OCI-LY1 (cell line): ENCODE measurements around the gene DLEU7.

Source experiments
- H2AFZ ChIP-seq: fragments of 200-600 bp; sonication (generic), shearing (Covaris generic); 2 replicates; pipeline ENCODE4 v1.6.0; 2014; ENCODE audit warnings: antibody characterized with exemption, mild to moderate bottlenecking, low read length
- H3F3A ChIP-seq: fragments of 200-600 bp; sonication (generic), shearing (Covaris generic); 2 replicates; pipeline ENCODE4 v1.6.0; 2014; ENCODE audit warnings: mild to moderate bottlenecking, antibody characterized with exemption, low read length, moderate library complexity; ENCODE audit not compliant: insufficient read depth
- H3K27ac ChIP-seq: fragments of 200-600 bp; sonication (generic); 2 replicates; pipeline ENCODE4 v1.5.1; 2014; ENCODE audit warnings: low read length, mixed run types, mild to moderate bottlenecking, low read depth; ENCODE audit not compliant: poor library complexity, severe bottlenecking
- H3K27me3 ChIP-seq: fragments of 200-600 bp; sonication (generic); 2 replicates; pipeline ENCODE4 v1.6.0; 2014; ENCODE audit warnings: antibody characterized with exemption, mild to moderate bottlenecking, low read length, moderate library complexity; ENCODE audit not compliant: insufficient read depth
- H3K36me3 ChIP-seq: fragments of 200-600 bp; sonication (generic); 2 replicates; pipeline ENCODE4 v1.6.1; 2014; ENCODE audit warnings: mild to moderate bottlenecking, antibody characterized with exemption, low read length, moderate library complexity, mixed read lengths; ENCODE audit not compliant: insufficient read depth
- H3K4me1 ChIP-seq: fragments of 200-600 bp; sonication (generic); 2 replicates; pipeline ENCODE4 v1.5.1; 2014; ENCODE audit warnings: mild to moderate bottlenecking, low read length, moderate library complexity; ENCODE audit not compliant: insufficient read depth, severe bottlenecking
- H3K4me2 ChIP-seq: fragments of 200-600 bp; sonication (generic), shearing (Covaris generic); 2 replicates; pipeline ENCODE4 v1.6.1; 2014; ENCODE audit warnings: low read length
- H3K4me3 ChIP-seq: fragments of 200-600 bp; sonication (generic); 2 replicates; pipeline ENCODE4 v1.5.1; 2014; ENCODE audit warnings: low read length, low read depth, mild to moderate bottlenecking, mixed read lengths; ENCODE audit not compliant: poor library complexity, severe bottlenecking
- H3K79me2 ChIP-seq: fragments of 200-600 bp; shearing (Covaris generic); 2 replicates; pipeline ENCODE4 v1.6.1; 2016; ENCODE audit warnings: mixed run types, low read length, mixed read lengths; ENCODE audit not compliant: insufficient read depth
- H3K9ac ChIP-seq: fragments of 200-600 bp; sonication (generic), shearing (Covaris generic); 2 replicates; pipeline ENCODE4 v1.6.1; 2014; ENCODE audit warnings: mild to moderate bottlenecking, low read length, mixed read lengths
- H3K9me2 ChIP-seq: fragments of 200-600 bp; sonication (generic), shearing (Covaris generic); 2 replicates; pipeline ENCODE4 v1.6.1; 2014; ENCODE audit warnings: low read depth, mild to moderate bottlenecking, low read length, mixed read lengths
- H3K9me3 ChIP-seq: fragments of 200-600 bp; shearing (Covaris generic); 2 replicates; pipeline ENCODE4 v1.6.1; 2014; ENCODE audit warnings: low read length, mixed read lengths
- H4K20me1 ChIP-seq: fragments of 200-600 bp; sonication (generic), shearing (Covaris generic); 2 replicates; pipeline ENCODE4 v1.6.0; 2016; ENCODE audit warnings: mild to moderate bottlenecking, low read length; ENCODE audit not compliant: insufficient read depth
- CTCF ChIP-seq: fragments of 200-600 bp; sonication (generic), shearing (Covaris generic); IDR thresholded peaks from 2 replicates; pipeline ENCODE4 v1.5.1; 2017; ENCODE audit warnings: mild to moderate bottlenecking, antibody characterized with exemption, low read length, moderate library complexity, mixed read lengths
- EZH2 ChIP-seq: fragments of 200-600 bp; sonication (generic), shearing (Covaris generic); IDR thresholded peaks from 2 replicates; pipeline ENCODE4 v1.8.0; 2017; ENCODE audit warnings: borderline replicate concordance, mixed run types, mild to moderate bottlenecking, antibody characterized with exemption, low read length, moderate library complexity, mixed read lengths

DLEU7 gene

GRCh38 chr13:50845211-50845610 lies 1.7 kb upstream of the DLEU7 start:
- Histone ChIP-seq H3K9me2 (no peaks in the 10 kb centered on the region), H3K4me1 (peaks cover 11% of the 10 kb centered on the region), H3K9ac (no peak overlapping the region), H4K20me1 (no peaks in the 10 kb centered on the region), H3K79me2 (no peaks in the 10 kb centered on the region), H3K36me3 (no peaks in the 10 kb centered on the region), H2AFZ (no peak overlapping the region), H3K4me3 (no peak overlapping the region), H3K27ac (no peak overlapping the region), H3K27me3 (no peaks in the 10 kb centered on the region), H3K9me3 (no peaks in the 10 kb centered on the region), H3K4me2 (no peak overlapping the region), H3F3A (no peaks in the 10 kb centered on the region)
- TF ChIP-seq EZH2: no peak
- TF ChIP-seq CTCF: no peak

DNA sequence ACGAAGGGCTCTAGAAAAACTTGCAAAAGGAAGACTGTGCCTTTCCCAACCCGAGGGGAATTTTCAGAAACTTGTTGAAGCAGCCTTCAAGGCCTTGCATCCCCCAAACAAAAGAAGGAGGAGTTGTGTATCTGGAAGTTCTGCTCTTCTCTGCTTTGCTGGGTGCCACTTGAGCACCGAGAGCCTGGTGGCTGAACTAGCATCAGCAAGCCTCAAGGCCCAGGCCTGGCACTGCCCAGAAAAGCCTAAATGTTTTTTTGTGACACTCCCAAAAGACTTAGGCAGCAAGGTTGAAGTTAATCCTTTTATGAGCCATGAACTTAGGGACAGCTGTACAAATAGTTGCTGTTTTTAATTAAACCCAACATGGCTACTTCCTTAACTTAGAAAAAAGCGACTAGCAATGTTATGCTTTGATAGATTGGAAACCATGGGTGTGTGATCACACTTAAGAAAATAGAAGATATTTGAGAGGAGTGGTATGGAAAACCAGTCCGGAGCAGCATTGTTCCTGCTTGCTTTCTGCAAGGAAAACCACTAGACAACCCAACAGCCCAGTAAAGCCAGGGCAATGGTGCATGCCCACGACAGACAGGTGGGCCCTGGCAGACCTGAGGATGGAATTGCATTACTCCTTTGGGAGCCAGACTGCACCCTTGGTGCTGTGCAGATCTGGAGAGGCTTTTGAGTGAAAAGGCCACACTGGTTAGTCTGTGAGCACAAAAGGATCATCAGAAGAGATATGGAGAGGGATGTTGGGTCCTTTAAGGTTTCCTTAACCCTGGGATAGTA lies 788 bp upstream of the DLEU7 start:
- Histone ChIP-seq H2AFZ (no peak overlapping the region), H3K9ac (no peak overlapping the region), H3K4me1 (peaks cover 11% of the 10 kb centered on the region), H3K9me3 (no peaks in the 10 kb centered on the region), H3K27ac (no peak overlapping the region), H3K79me2 (no peaks in the 10 kb centered on the region), H4K20me1 (no peaks in the 10 kb centered on the region), H3K4me2 (no peak overlapping the region), H3K4me3 (no peak overlapping the region), H3F3A (no peaks in the 10 kb centered on the region), H3K27me3 (no peaks in the 10 kb centered on the region), H3K9me2 (no peaks in the 10 kb centered on the region), H3K36me3 (no peaks in the 10 kb centered on the region)
- TF ChIP-seq CTCF: no peak
- no peak for TF ChIP-seq EZH2

- Histone ChIP-seq H3K4me2 (no peak overlapping the region), H3K79me2 (no peaks in the 10 kb centered on the region), H3K9me3 (no peaks in the 10 kb centered on the region), H2AFZ (no peak overlapping the region), H3K4me3 (no peak overlapping the region), H3K36me3 (no peaks in the 10 kb centered on the region), H3F3A (no peaks in the 10 kb centered on the region), H3K4me1 (peaks cover 11% of the 10 kb centered on the region), H3K9ac (no peak overlapping the region), H3K9me2 (no peaks in the 10 kb centered on the region), H3K27me3 (no peaks in the 10 kb centered on the region), H3K27ac (no peak overlapping the region), H4K20me1 (no peaks in the 10 kb centered on the region)
- no peak for TF ChIP-seq CTCF
- TF ChIP-seq EZH2: no peak
Observed at GRCh38 chr13:50842990-50843256, 569 bp downstream of the DLEU7 start.
